Coronary artery (tissue), 2 donors: ENCODE data around the gene SLC28A3.

Source experiments
- DNase-seq: peaks from one replicate; pipeline ENCODE4 v3.0.0-alpha.2; 2017; ENCODE audit warnings: low spot score
- H3K27ac ChIP-seq, 2 donors: fragments of 200-600 bp; sonication (generic); one replicate each; pipeline ENCODE4 v1.5.1; 2016 to 2019
- H3K4me3 ChIP-seq: fragments of 200-600 bp; sonication (generic); 2 replicates; pipeline ENCODE4 v1.5.1; 2016; ENCODE audit warnings: mild to moderate bottlenecking, moderate library complexity
- TF ChIP-seq, protein P1 (sequence below): fragments of 200-600 bp; sonication (generic); IDR thresholded peaks from one replicate; pipeline ENCODE4 v1.5.1; 2019; ENCODE audit warnings: antibody characterized with exemption

SLC28A3 gene

DNA sequence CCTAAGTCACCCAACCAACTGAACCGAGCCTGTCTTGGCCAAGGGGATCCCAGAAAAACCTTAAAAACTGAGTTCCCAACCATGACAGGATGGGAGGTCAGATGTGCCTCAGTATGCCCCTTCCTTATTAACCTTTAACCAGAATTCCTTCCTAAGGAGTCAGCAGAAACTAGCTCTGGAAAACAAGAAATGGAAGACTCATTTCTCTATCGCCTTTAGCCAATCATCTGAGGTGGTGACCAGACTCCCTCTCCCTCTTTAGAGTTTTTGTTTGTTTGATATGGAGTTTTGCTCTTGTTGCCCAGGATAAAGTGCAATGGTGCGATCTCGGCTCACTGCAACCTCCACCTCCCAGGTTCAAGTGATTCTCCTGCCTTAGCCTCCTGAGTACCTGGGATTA lies 37.5 kb downstream of the SLC28A3 start:
- no peak for DNase-seq
- Histone ChIP-seq H3K4me3 (no peak overlapping the region), H3K27ac (no peak overlapping the region)
- TF ChIP-seq, protein P1, sequence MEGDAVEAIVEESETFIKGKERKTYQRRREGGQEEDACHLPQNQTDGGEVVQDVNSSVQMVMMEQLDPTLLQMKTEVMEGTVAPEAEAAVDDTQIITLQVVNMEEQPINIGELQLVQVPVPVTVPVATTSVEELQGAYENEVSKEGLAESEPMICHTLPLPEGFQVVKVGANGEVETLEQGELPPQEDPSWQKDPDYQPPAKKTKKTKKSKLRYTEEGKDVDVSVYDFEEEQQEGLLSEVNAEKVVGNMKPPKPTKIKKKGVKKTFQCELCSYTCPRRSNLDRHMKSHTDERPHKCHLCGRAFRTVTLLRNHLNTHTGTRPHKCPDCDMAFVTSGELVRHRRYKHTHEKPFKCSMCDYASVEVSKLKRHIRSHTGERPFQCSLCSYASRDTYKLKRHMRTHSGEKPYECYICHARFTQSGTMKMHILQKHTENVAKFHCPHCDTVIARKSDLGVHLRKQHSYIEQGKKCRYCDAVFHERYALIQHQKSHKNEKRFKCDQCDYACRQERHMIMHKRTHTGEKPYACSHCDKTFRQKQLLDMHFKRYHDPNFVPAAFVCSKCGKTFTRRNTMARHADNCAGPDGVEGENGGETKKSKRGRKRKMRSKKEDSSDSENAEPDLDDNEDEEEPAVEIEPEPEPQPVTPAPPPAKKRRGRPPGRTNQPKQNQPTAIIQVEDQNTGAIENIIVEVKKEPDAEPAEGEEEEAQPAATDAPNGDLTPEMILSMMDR, result no peak

DNA sequence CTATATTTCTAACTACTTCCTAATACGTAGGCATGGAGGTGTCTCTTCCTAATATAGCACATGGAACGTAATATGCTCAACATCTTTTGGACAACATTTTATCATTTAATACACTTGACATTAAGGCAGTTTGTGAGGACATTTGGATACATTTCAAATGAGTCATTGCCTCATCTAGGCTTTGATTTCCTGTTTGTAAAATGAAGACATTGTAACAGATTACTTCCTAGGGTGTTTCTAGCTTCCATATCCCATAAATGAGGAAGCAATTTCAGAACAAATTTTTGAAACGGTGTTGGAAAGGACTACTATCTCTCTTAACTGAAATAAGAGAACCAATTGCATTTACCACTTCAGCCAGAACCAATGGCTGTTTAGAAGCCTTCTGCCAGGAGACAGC lies 38.7 kb downstream of the SLC28A3 start:
- Histone ChIP-seq H3K4me3 (no peak overlapping the region), H3K27ac (no peak overlapping the region)
- TF ChIP-seq, protein P1, result no peak
- no peak for DNase-seq

DNA sequence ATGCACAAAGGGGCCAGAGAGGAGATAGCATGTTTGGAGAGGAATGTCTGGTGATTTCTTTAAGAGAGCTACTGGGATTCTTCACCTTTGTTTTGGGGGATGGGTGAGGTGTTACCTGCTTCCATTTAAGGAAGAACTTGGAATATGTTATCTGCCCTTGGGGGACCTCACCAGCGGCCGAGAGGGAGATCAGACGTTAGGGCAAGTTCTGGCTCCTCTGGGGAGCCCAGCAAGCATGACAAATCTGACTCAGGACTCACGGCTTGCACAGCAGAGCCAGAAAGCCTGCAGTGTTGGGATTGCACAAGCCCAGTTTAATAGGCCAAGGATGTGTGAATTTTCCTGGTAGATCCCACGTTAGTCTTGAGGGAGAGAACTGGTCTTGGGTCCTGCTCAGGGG lies 40.3 kb downstream of the SLC28A3 start:
- no peak for DNase-seq
- Histone ChIP-seq H3K4me3 (no peak overlapping the region), H3K27ac (no peak overlapping the region)
- TF ChIP-seq, protein P1, result no peak

DNA sequence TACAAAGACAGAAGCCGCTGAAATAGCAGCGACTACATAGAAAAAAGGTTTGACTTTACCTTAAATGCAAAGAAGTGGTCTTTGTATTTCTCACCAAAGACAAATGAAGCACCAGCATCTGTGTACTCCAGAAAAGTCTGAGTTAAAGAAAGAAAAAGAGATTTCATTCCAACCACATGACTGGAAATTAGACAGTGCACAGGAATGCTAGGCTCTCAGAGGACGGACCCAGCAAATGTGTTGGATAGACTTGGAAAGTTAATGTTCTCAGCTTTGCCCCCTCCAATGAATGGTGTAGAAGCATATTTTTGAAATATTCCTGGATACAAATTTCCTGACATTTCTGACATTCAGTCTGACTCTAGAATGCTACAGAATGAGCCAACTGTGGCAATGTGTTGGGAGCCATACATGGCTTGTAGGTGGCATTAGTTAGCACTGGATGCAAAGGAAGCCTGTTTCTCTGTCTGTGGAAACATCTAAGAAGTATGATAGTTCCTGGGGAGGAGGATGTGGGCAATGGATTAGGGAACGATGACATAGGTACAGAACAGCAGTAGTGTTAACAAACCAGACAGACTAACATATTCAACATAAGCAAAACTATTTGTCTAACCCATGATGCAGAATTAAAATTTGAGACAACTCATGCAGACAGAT lies 43.3 kb downstream of the SLC28A3 start:
- H3K27ac ChIP-seq, result no peak overlapping the region
- DNase-seq, result no peak
- no peak overlapping the region for H3K4me3 ChIP-seq
- TF ChIP-seq, protein P1, result no peak

DNA sequence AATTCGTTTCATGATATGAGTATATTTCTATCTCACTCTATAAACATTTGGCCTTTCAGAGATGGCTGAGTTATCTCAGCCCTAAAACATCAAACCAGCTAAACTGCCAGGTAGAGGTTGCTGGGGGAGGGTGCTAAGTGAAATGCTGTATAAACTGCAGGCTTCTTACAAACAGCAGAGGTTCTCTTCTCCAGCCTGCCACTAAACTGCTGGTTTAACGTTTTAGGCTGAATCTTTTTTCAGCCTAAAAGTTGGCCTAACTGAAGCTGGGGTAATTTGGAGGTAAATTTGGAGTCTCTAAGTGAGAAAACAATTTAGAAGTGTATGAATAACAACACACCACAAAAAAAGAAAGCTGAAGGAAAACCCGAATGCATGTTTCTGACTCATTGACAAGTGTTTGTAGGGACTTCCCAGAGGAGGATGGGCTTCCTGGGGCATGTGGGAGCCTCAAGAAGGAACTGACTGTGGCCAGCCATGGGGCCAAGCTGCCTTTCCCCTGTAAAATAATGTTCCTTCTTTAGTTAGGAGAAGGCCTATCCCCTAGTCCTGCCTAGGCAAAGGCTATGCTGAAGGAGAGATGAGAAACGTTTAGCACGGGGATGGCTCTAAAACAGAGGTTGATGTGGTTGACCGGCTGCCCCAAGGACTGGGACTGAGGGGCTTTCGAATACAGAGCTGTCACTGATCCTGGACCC lies 44.3 kb downstream of the SLC28A3 start:
- H3K27ac ChIP-seq, result no peak overlapping the region
- H3K4me3 ChIP-seq, result no peak overlapping the region
- no peak for DNase-seq
- TF ChIP-seq, protein P1, result no peak

DNA sequence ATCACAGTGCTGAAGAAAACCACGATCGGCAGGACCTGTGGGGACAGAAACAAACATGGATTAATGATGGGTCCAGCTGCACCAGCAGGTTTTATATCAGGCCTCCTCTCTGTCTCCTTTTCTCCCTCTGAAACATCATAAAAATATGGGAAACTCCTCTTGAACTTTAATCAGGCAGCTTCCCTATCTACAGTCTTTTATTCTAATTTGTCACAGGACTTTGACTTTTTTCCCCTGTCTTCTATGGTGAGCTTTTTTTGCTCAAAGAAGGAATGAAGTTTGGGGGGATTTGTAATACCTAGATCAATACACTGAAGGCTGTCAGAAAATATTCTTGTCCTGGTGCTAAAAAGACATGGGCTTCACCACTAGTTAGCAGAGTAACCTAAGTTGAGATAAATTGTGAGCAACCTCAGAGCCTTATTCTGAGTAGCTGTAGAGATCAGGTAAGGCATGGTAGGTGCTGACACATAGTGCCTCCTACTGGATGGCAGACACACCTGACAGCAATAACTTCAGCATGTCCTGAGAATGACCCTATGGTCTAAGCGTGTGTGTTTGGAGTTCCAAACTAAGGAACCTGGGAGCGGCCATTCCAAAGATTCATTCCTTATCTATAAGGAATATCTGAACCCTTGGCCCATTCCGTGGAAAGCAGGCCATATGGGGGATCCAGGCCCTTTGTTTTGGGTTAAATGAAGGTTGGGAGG lies 46.2 kb downstream of the SLC28A3 start:
- no peak overlapping the region for H3K4me3 ChIP-seq
- DNase-seq, result no peak
- no peak overlapping the region for H3K27ac ChIP-seq
- TF ChIP-seq, protein P1, result no peak
